Endothelial cell of umbilical vein (primary cell): Measurements from ENCODE around the gene ALOX12. TPM values are rescaled to one million over a fixed set of nuclear protein-coding genes. Genes with fewer than 3 reads are reported as not detected.

Experiments used
- BruUV-seq: library from RNA; stranded (reverse); fragments of 400-500 nt; replicated peaks from 2 replicates; lab custom pipeline; 2021; lab: Mats Ljungman, UMichigan
- CTCF ChIA-PET: fragments of 300-600, 350-600 bp; sonication (Branson Sonifier 250); formaldehyde crosslinking; loops from one replicate; lab custom pipeline; 2021; ENCODE audit warnings: antibody characterized with exemption, inconsistent platforms; lab: Charles Lee
- POLR2A ChIA-PET: fragments of 300-600, 350-600 bp; sonication (Branson Sonifier 250); formaldehyde crosslinking; loops from one replicate; lab custom pipeline; 2021; ENCODE audit warnings: antibody characterized with exemption, inconsistent platforms; lab: Charles Lee
- DNase-seq: peaks from one replicate; pipeline ENCODE4 v3.0.0-alpha.2; 2011; ENCODE audit warnings: low read depth, low spot score
- FAIRE-seq: peaks from 2 replicates; lab custom pipeline; 2011; peaks lifted over from hg19 to GRCh38; lab: Jason Lieb, UNC
- H2AFZ ChIP-seq: 2 replicates; pipeline ENCODE4 v1.6.0; 2012; ENCODE audit warnings: low read depth, low read length, control low read depth, inconsistent platforms
- H3K27ac ChIP-seq: 2 replicates; pipeline ENCODE4 v1.5.1; 2011; ENCODE audit warnings: low read depth, mild to moderate bottlenecking, control low read depth, low read length, moderate library complexity; ENCODE audit not compliant: insufficient read depth
- H3K27me3 ChIP-seq, 2 experiments: 2 replicates each; pipeline versions ENCODE4 v1.6.0 to v1.6.1; 2011; ENCODE audit warnings: low read length in 2 of 2, mixed read lengths in 1 of 2; ENCODE audit not compliant: control insufficient read depth in 2 of 2, insufficient read depth in 2 of 2
- H3K36me3 ChIP-seq, 2 experiments: 2 replicates in 1 of 2; 3 replicates in 1 of 2; pipeline ENCODE4 v1.5.1; 2011; ENCODE audit warnings: low read length in 2 of 2, mild to moderate bottlenecking in 1 of 2, moderate library complexity in 1 of 2; ENCODE audit not compliant: control insufficient read depth in 2 of 2, insufficient read depth in 2 of 2; ENCODE audit errors: extremely low read depth in 1 of 2
- H3K4me1 ChIP-seq: 3 replicates; pipeline ENCODE4 v1.5.1; 2011; ENCODE audit warnings: mild to moderate bottlenecking, low read length; ENCODE audit not compliant: control insufficient read depth, insufficient read depth; ENCODE audit errors: extremely low read depth
- H3K4me2 ChIP-seq: 2 replicates; pipeline ENCODE4 v1.6.1; 2011; ENCODE audit warnings: low read length, control low read depth, mixed read lengths; ENCODE audit not compliant: insufficient read depth
- H3K4me3 ChIP-seq, 3 experiments: fragments of 200-600 bp in 1 of 3; sonication (generic), shearing (Covaris generic) in 1 of 3; replicated peaks in 1 of 3; 2 replicates each; pipeline ENCODE4 v1.5.1; 2011 to 2016; ENCODE audit warnings: control low read depth in 3 of 3, low read length in 3 of 3, mild to moderate bottlenecking in 2 of 3, inconsistent platforms in 1 of 3, low read depth in 1 of 3, moderate library complexity in 1 of 3; ENCODE audit not compliant: insufficient read depth in 1 of 3
- H3K79me2 ChIP-seq: 2 replicates; pipeline ENCODE4 v1.6.0; 2012; ENCODE audit warnings: low read length, inconsistent platforms; ENCODE audit not compliant: control insufficient read depth, insufficient read depth
- H3K9ac ChIP-seq: replicated peaks from 2 replicates; pipeline ENCODE3; 2011; ENCODE audit warnings: low read length, control low read depth; ENCODE audit not compliant: insufficient read depth; ENCODE audit errors: extremely low read depth
- H3K9me1 ChIP-seq: replicated peaks from 3 replicates; pipeline ENCODE4 v1.6.0; 2011; ENCODE audit warnings: mild to moderate bottlenecking, low read length; ENCODE audit not compliant: control insufficient read depth, insufficient read depth; ENCODE audit errors: extremely low read depth
- H3K9me3 ChIP-seq: replicated peaks from 2 replicates; pipeline ENCODE4 v1.5.1; 2012; ENCODE audit warnings: low read length, inconsistent platforms; ENCODE audit not compliant: control insufficient read depth, insufficient read depth
- H4K20me1 ChIP-seq: replicated peaks from 2 replicates; pipeline ENCODE3; 2011; ENCODE audit warnings: mild to moderate bottlenecking, low read length; ENCODE audit not compliant: control insufficient read depth, insufficient read depth; ENCODE audit errors: extremely low read depth
- GATA2 ChIP-seq: IDR thresholded peaks from 2 replicates; pipeline ENCODE4 v1.7.0; 2011; ENCODE audit warnings: low read depth, mild to moderate bottlenecking, moderate library complexity, mixed read lengths, low read length; ENCODE audit not compliant: insufficient read length, insufficient read depth
- POLR2A ChIP-seq: IDR thresholded peaks from 2 replicates; pipeline ENCODE4 v1.6.1; 2012; ENCODE audit warnings: low read depth, mild to moderate bottlenecking, control low read depth, low read length
- POLR2AphosphoS5 ChIP-seq: IDR thresholded peaks from 2 replicates; pipeline ENCODE4 v1.6.1; 2012; ENCODE audit warnings: low read depth, mild to moderate bottlenecking, control low read depth, low read length, moderate library complexity; ENCODE audit not compliant: insufficient read depth
- dilution Hi-C: fragments of 300-500 bp; cut with MboI; formaldehyde crosslinking; loops from one replicate; pipeline ENCODE4 v1.15.0; 2019; ENCODE audit warnings: low sequenced_read_pairs; ENCODE audit not compliant: extremely low pct_ligation_motif_present
- intact Hi-C: fragments of 100-400 bp; cut with micrococcal nuclease; formaldehyde crosslinking; loops from one replicate; pipeline ENCODE4 v1.10.0; 2022
- polyA plus RNA-seq, 4 experiments: library from polyadenylated mRNA; depleted of rRNA in 3 of 4; stranded (reverse) in 3 of 4; unstranded in 1 of 4; fragments of >200 nt; gene quantifications; 2 replicates each; pipeline versions ENCODE4 v1.2.1 to v1.2.3, GENCODE V29; 2011 to 2012; ENCODE audit warnings: missing spikeins in 1 of 4
- total RNA-seq: library from RNA; stranded (reverse); gene quantifications from 2 replicates; pipeline ENCODE4 v1.2.3, GENCODE V29; 2021
- TF ChIP-seq, protein P1 (sequence below), 2 donors: IDR thresholded peaks; 1 replicate in 1 of 2; 2 replicates in 1 of 2; pipeline ENCODE4 v1.5.1; 2011; ENCODE audit warnings: low read length in 2 of 2, mild to moderate bottlenecking in 2 of 2, moderate library complexity in 2 of 2, control low read depth in 1 of 2, inconsistent platforms in 1 of 2, low read depth in 1 of 2; ENCODE audit not compliant: insufficient read depth in 1 of 2; ENCODE audit errors: extremely low read depth in 1 of 2

ALOX12 gene
- total and polyA plus RNA-seq, 2 donors (not counting 3 experiments of a cell fraction or from before 2014, with no cell fraction given), result not detected

DNA sequence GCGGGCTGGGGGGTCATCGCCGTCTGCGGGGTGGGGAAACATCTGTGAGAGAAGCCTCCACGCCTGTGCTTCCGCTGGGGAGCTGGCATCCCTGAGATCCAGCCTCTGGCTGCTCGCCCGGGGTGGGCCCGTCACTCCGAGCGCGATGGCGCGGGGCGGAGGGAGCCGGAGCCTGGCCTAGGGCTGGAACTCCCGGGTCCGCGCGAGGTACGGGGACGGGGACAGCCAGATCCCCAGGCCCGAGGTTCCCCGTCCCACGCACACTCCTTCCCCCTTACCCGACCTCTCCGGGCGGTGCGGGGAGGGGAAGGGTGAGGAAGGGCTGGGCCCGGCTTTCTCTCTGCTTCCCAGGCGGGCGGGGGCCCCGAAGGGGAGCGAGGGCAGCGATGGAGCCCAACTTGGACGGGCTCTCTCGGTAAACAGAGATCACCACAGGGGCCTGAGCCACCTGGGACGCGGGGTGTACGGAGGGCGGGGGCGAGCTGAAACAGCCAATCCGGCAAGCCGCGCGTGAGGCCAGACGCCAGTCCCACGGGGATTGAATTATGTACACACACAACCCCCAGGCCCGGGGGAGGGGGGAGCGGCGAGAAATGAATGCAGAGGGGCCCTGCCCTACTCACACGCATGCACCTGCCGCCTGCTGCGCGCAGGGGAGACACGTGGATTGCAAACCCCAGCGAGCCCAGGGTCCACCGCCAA, 47.8 kb downstream of the ALOX12 start, which contains the start of gene SLC16A11:
Gene SLC16A11, minus strand, starts transcription at position 596 of the 702 bp plus-strand sequence. Its CDS starts 579 bp downstream, at position 17.
- no peaks in the 10 kb centered on the region for H3K27me3 ChIP-seq
- H3K9me1 ChIP-seq, result no peaks in the 10 kb centered on the region
- H3K27ac ChIP-seq, result peak within 1 kb of the TSS; percentile 54
- ChIA-PET POLR2A (no interaction called here), CTCF (interaction anchor here (0.6 to 3.7 kb wide), 9 partner anchors 90 to 546 kb away, joined by 3 to 91 read pairs (median 6); partner anchors contain the start of genes ASGR1 and SOX15)
- FAIRE-seq (peak; percentile 56), DNase-seq (peak; percentile 42)
- peak within 1 kb of the TSS; percentile 92 for H2AFZ ChIP-seq
- peak within 1 kb of the TSS; percentile 21 to 35 (median 30) for H3K4me3 ChIP-seq
- peak within 1 kb of the TSS; percentile 40 for H3K4me2 ChIP-seq
- intact Hi-C loops (loop anchor here (2.0 kb wide), 1 partner anchor 303 kb away; no protein-coding TSS in a partner anchor), dilution Hi-C loops (no loop called here)
- no peak for TF ChIP-seq GATA2
- TF ChIP-seq POLR2AphosphoS5, result peak; percentile 42
- peak within 1 kb of the TSS; percentile 73 for H3K9ac ChIP-seq
- H4K20me1 ChIP-seq, result no peaks in the 10 kb centered on the region
- BruUV-seq, result no TSS peak
- H3K4me1 ChIP-seq, result peaks cover 22% of the 10 kb centered on the region
- no peaks in the 10 kb centered on the region for H3K9me3 ChIP-seq
- H3K79me2 ChIP-seq, result no peaks in the 10 kb centered on the region
- H3K36me3 ChIP-seq, result no peaks in the 10 kb centered on the region

DNA sequence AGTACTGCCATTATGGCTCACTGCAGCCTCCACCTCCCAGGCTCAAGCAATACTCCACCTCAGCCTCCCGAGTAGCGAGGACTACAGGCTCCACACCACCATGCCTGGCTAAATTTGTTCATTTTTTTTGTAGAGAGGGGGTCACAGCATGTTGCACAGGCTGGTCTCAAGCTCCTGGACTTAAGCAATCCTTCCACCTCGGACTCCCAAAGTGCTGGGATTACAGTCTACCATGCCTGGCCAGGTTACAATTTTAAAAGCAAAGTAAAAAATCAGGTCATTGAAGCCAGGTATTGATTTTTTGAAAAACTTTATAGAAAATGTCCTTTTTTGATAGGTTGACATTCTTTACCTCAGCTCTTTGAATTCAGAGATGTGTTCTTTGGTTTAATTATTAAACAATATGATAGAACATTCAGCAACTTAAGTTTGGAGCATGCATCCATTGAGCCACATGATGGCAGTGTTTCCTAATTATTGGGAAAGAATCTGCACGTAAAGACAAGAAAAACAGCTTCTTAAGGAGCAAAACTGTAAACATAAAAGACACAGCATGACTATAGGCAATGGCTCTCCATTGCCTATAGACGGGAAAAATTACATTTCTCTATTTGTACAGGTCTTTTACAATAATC, 49.8 kb downstream of the ALOX12 start:
- TF ChIP-seq POLR2A, result no peak
- TF ChIP-seq, protein P1, sequence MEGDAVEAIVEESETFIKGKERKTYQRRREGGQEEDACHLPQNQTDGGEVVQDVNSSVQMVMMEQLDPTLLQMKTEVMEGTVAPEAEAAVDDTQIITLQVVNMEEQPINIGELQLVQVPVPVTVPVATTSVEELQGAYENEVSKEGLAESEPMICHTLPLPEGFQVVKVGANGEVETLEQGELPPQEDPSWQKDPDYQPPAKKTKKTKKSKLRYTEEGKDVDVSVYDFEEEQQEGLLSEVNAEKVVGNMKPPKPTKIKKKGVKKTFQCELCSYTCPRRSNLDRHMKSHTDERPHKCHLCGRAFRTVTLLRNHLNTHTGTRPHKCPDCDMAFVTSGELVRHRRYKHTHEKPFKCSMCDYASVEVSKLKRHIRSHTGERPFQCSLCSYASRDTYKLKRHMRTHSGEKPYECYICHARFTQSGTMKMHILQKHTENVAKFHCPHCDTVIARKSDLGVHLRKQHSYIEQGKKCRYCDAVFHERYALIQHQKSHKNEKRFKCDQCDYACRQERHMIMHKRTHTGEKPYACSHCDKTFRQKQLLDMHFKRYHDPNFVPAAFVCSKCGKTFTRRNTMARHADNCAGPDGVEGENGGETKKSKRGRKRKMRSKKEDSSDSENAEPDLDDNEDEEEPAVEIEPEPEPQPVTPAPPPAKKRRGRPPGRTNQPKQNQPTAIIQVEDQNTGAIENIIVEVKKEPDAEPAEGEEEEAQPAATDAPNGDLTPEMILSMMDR (IDR thresholded peaks at IDR 0.05; ENCODE audit: extremely low read depth in 1 of 2, insufficient read depth in 1 of 2, low read depth in 1 of 2, low read length in 2 of 2), result peak; percentile 52 to 58
- TF ChIP-seq GATA2, result no peak
- Histone ChIP-seq H3K4me1 (peaks cover 27% of the 10 kb centered on the region), H3K4me3 (no peak overlapping the region), H3K27me3 (no peaks in the 10 kb centered on the region), H3K27ac (no peak overlapping the region), H4K20me1 (no peaks in the 10 kb centered on the region), H2AFZ (peak overlapping the region; percentile 45), H3K9me3 (no peaks in the 10 kb centered on the region), H3K36me3 (no peaks in the 10 kb centered on the region), H3K9me1 (no peaks in the 10 kb centered on the region), H3K79me2 (no peaks in the 10 kb centered on the region), H3K9ac (no peak overlapping the region), H3K4me2 (no peak overlapping the region)
- POLR2A ChIA-PET, result interaction anchor here (0.6 to 1.0 kb wide), 4 partner anchors 10 to 175 kb away, joined by 3 to 6 read pairs (median 4); partner anchors contain the start of gene SLC16A13
- FAIRE-seq, result peak; percentile 72
- CTCF ChIA-PET, result interaction anchor here (0.6 to 5.9 kb wide), 68 partner anchors 9 to 657 kb away, joined by 3 to 223 read pairs (median 4); partner anchors contain the start of genes ACADVL, ACAP1, ASGR1 and DLG4
- dilution Hi-C loops, result no loop called here
- no TSS peak for BruUV-seq
- intact Hi-C loops, result loop anchor here (1.0 to 2.0 kb wide), 4 partner anchors 91 to 301 kb away; no protein-coding TSS in a partner anchor
- DNase-seq, result peak; percentile 89
